ENCODE measurements around the gene HOXD8. TPM values are rescaled to one million over a fixed set of nuclear protein-coding genes. Genes with fewer than 3 reads are reported as not detected.

The HOXD8 gene
- total RNA-seq, 4 donors from 2014 or later = 2.4 to 8.9 (median 6.0) TPM

DNA sequence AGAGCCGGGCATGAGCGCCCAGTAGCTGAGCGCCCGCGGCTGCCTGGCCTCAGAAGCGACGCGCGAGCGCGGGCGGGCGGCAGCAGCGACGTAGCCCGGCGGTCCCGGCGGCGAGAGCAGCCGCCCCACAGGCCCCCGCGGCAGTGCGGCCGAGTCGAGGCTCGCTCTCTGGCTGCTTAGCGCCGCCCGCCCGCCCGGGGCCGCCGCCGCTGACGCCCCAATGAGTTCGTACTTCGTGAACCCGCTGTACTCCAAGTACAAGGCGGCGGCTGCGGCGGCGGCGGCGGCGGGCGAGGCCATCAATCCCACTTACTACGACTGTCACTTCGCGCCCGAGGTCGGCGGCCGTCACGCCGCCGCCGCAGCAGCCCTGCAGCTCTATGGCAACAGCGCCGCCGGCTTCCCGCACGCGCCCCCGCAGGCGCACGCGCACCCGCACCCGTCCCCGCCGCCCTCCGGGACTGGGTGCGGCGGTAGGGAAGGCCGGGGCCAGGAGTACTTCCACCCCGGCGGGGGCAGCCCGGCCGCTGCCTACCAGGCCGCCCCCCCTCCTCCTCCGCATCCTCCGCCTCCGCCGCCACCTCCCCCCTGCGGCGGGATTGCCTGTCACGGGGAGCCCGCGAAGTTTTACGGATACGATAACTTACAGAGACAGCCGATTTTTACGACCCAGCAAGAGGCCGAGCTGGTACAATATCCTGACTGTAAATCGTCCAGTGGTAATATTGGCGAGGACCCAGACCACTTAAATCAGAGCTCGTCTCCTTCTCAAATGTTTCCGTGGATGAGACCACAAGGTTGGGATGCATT, 847 bp downstream of the HOXD8 start:
- WGBS, 2 donors = 0 to 1% methylated on average over 14 to 30 of the region's 100 CpGs
- TF ChIP-seq CTCF (IDR thresholded peaks at IDR 0.05) = no peak
- no peak for TF ChIP-seq POLR2A (IDR thresholded peaks at IDR 0.05)
- peak overlapping the region; percentile 35 for H3K4me3 ChIP-seq (ENCODE audit: low read depth, poor library complexity, severe bottlenecking)
- intact Hi-C loops (cut with DNase I; ENCODE audit: low total_unique reads) = no loop called here
- DNase-seq (ENCODE audit: low spot score in 2 of 2) = peak in 1 of 2 donors; percentile 91

DNA sequence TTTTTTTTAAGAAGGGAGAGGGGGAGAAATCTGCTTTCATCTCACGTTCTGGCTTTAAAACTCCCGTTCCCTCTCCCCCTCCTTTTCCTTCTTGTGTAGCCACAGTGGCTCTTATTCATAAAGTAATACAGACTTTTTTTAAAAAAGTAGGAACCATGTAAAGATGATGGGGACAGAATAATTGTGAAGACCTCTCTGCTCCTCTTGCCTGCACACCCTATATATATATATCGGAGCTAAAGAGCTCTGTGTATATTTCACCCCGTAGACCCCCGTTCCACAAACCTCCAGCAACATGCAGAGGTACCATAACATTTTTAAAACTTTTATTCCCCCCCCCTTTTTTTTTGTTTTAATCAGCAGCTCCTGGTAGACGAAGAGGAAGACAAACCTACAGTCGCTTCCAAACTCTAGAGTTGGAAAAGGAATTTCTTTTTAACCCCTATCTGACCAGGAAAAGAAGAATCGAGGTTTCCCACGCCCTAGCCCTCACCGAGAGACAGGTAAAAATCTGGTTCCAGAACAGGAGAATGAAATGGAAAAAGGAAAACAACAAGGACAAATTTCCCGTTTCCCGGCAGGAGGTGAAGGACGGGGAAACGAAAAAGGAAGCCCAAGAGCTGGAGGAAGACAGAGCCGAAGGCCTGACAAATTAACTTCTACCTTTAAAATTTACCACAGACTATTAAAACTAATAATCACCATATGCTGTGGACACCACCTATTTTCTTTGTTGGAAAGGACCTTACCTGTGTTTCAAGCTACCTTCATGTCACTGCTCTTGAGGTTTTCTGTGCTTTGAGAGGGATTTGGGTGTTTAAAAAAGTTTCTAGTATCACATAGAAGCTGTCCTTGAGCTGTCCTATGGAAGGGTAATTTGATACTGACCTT, 1.7 kb downstream of the HOXD8 start:
- TF ChIP-seq POLR2A (IDR thresholded peaks at IDR 0.05) (no peak), CTCF (IDR thresholded peaks at IDR 0.05) (no peak)
- peak overlapping the region; percentile 35 for H3K4me3 ChIP-seq (ENCODE audit: low read depth, poor library complexity, severe bottlenecking)
- 22% methylated on average over 15 of the region's 15 CpGs for WGBS, 2 donors

GRCh38 chr2:176131848-176132158, 2.3 kb downstream of the HOXD8 start:
- intact Hi-C loops (cut with DNase I; ENCODE audit: low total_unique reads) = no loop called here
- 49 to 50% methylated on average over 4 of the region's 4 CpGs for WGBS, 2 donors
- no peak overlapping the region for H3K4me3 ChIP-seq (ENCODE audit: low read depth, poor library complexity, severe bottlenecking)
- DNase-seq (ENCODE audit: low spot score in 2 of 2) = no peak
- TF ChIP-seq POLR2A (IDR thresholded peaks at IDR 0.05) (no peak), CTCF (IDR thresholded peaks at IDR 0.05) (no peak)

More for the DNA sequence above, 1.7 kb downstream of the HOXD8 start:
- intact Hi-C loops (cut with DNase I; ENCODE audit: low total_unique reads) = no loop called here
- no peak for DNase-seq (ENCODE audit: low spot score in 2 of 2)

DNA sequence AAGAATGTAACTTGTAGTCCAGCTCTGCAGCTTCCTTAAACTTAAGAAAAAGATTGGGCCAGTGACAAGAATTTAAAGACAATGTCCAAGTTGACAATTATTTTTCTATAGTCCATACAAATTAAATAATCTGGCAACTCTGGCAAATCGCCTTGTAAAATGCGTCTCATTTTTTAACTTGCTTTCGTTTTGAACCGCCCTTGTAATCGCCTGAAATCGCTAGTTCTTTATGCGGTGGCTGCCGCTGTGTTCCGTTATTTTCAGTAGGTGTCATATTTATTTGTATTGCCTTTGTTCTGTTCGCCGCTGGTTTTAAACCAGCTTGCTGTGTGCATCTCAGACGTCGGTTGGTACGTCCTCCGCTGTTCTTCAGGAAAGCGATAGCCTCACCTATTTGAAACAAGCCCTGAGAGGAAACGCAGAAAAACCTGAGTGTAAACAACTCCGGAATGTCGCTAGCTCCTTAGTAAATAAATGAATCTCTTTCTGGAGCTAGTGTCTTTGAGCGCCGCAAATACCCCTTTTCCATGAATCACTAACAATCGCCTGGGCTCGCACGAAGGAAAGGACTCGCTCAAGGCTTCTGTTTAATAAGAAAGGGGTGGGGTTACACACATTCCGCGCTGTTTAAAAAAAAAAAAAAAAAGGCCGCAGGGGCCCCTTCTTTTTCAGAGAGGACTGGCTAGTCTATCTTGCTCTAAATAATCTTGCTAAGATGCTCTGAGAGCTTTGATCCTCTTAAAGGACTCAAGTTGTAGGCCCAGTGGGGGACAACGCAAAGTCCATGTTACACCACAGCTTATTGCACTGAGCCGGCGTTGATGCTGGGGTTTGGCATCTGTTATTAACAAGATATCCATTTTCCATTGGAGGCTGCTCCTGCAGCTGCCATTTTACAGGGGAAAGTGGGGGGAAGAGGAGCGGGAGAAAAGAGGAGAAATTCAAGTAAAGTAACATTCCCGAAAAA, 3.0 kb downstream of the HOXD8 start:
- no peak for TF ChIP-seq POLR2A (IDR thresholded peaks at IDR 0.05)
- TF ChIP-seq CTCF (IDR thresholded peaks at IDR 0.05) = no peak
- H3K4me3 ChIP-seq (ENCODE audit: low read depth, poor library complexity, severe bottlenecking) = no peak overlapping the region
- peak in 1 of 2 donors; percentile 76 for DNase-seq (ENCODE audit: low spot score in 2 of 2)
- 34 to 35% methylated on average over 33 of the region's 33 CpGs for WGBS, 2 donors
- intact Hi-C loops (cut with DNase I; ENCODE audit: low total_unique reads) = no loop called here

- TF ChIP-seq POLR2A (IDR thresholded peaks at IDR 0.05) (no peak), CTCF (IDR thresholded peaks at IDR 0.05) (no peak)
- intact Hi-C loops (cut with DNase I; ENCODE audit: low total_unique reads) = no loop called here
- no peak for DNase-seq (ENCODE audit: low spot score in 2 of 2)
- H3K4me3 ChIP-seq (ENCODE audit: low read depth, poor library complexity, severe bottlenecking) = no peak overlapping the region
Observed at GRCh38 chr2:176133389-176133788, 3.9 kb downstream of the HOXD8 start.

Data from lower leg skin (tissue), 4 donors.